HepG2 (cell line): Measurements from ENCODE around the gene TDG. TPM values are rescaled to one million over a fixed set of nuclear protein-coding genes. Genes with fewer than 3 reads are reported as not detected.
A peak's percentile ranks its signal among the peaks of the same experiment; 100 is the strongest.

Source experiments
- ARNT ChIP-seq: fragments of 450-650 bp; IDR thresholded peaks from 2 replicates; pipeline ENCODE4 v1.6.1; 2017
- CREM ChIP-seq, 2 experiments: sonication (generic) in 1 of 2; formaldehyde crosslinking in 1 of 2; IDR thresholded peaks; 2 replicates each; pipeline versions ENCODE4 v1.4.0 to v1.6.1; 2016 to 2020; ENCODE audit warnings: antibody characterized with exemption in 1 of 2, mild to moderate bottlenecking in 1 of 2, missing genetic modification reagents in 1 of 2
- EP300 ChIP-seq, 3 experiments: sonication (generic) in 1 of 3; formaldehyde crosslinking in 1 of 3; IDR thresholded peaks; 2 replicates each; pipeline versions ENCODE4 v1.5.1 to v1.6.1; 2011 to 2020; ENCODE audit warnings: low read depth in 2 of 3, low read length in 2 of 3, borderline replicate concordance in 1 of 3, improper control_type of control experiment in 1 of 3, mild to moderate bottlenecking in 1 of 3, missing genetic modification reagents in 1 of 3, moderate library complexity in 1 of 3
- KDM6A ChIP-seq: IDR thresholded peaks from 2 replicates; pipeline ENCODE4 v1.6.1; 2016; ENCODE audit warnings: low read depth
- MAFF ChIP-seq: IDR thresholded peaks from 2 replicates; pipeline ENCODE4 v1.6.1; 2011; ENCODE audit warnings: low read depth, low read length, improper control_type of control experiment
- MZF1 ChIP-seq: sonication (generic); formaldehyde crosslinking; IDR thresholded peaks from 2 replicates; pipeline ENCODE4 v1.8.1; 2023; ENCODE audit warnings: mild to moderate bottlenecking, missing genetic modification reagents, borderline replicate concordance
- PRMT3 ChIP-seq: sonication (generic); formaldehyde crosslinking; IDR thresholded peaks from 2 replicates; pipeline ENCODE4 v1.8.1; 2022; ENCODE audit warnings: low read depth, mild to moderate bottlenecking, moderate library complexity, missing genetic modification reagents, borderline replicate concordance
- PRPF4 ChIP-seq: fragments of 200-400 bp; formaldehyde crosslinking; IDR thresholded peaks from 2 replicates; pipeline ENCODE4 v1.6.1; 2016; ENCODE audit warnings: low read length, low read depth; ENCODE audit not compliant: poor library complexity, severe bottlenecking
- SP5 ChIP-seq: IDR thresholded peaks from 2 replicates; pipeline ENCODE4 v1.6.1; 2016; ENCODE audit warnings: low read depth, borderline replicate concordance
- SRSF9 ChIP-seq: fragments of 200-400 bp; formaldehyde crosslinking; IDR thresholded peaks from 2 replicates; pipeline ENCODE4 v1.6.1; 2018; ENCODE audit warnings: borderline replicate concordance, mild to moderate bottlenecking, low read depth, low read length; ENCODE audit not compliant: insufficient read depth, poor library complexity, severe bottlenecking
- THAP8 ChIP-seq: sonication (generic); formaldehyde crosslinking; IDR thresholded peaks from 2 replicates; pipeline ENCODE4 v1.5.1; 2020; ENCODE audit warnings: missing genetic modification reagents, mild to moderate bottlenecking, borderline replicate concordance
- ZBTB1 ChIP-seq: sonication (generic); formaldehyde crosslinking; IDR thresholded peaks from 2 replicates; pipeline ENCODE4 v1.4.0; 2020; ENCODE audit warnings: missing genetic modification reagents, borderline replicate concordance
- ZBTB43 ChIP-seq: sonication (generic); formaldehyde crosslinking; conservative IDR thresholded peaks from 2 replicates; pipeline ENCODE4 v1.4.0; 2020; ENCODE audit warnings: missing genetic modification reagents
- ZNF432 ChIP-seq: sonication (generic); formaldehyde crosslinking; IDR thresholded peaks from 2 replicates; pipeline ENCODE4 v1.5.0; 2020; ENCODE audit warnings: missing genetic modification reagents, mild to moderate bottlenecking, borderline replicate concordance
- ZNF460 ChIP-seq: sonication (generic); formaldehyde crosslinking; IDR thresholded peaks from 2 replicates; pipeline ENCODE4 v1.5.1; 2020; ENCODE audit warnings: missing genetic modification reagents, mild to moderate bottlenecking, borderline replicate concordance
- ZNF569 ChIP-seq: sonication (generic); formaldehyde crosslinking; IDR thresholded peaks from 2 replicates; pipeline ENCODE4 v1.5.0; 2020; ENCODE audit warnings: mild to moderate bottlenecking, missing genetic modification reagents, moderate library complexity, borderline replicate concordance
- polyA plus RNA-seq, 8 experiments: library from polyadenylated mRNA; depleted of rRNA in 3 of 8; stranded (reverse) in 7 of 8; unstranded in 1 of 8; fragments of >200 nt; fragmentation: Illumina TruSeq in 4 of 8; extraction: Trizol in 4 of 8; gene quantifications; 2 replicates each; pipeline versions ENCODE4 v1.2.1 to v1.2.3, GENCODE V29; 2011 to 2016; ENCODE audit warnings: low read depth in 4 of 8, missing spikeins in 1 of 8, mixed read lengths in 1 of 8; ENCODE audit not compliant: insufficient read depth in 1 of 8
- total RNA-seq, 5 experiments: library from RNA; depleted of rRNA; stranded (reverse); fragments of >200 nt; fragmentation: Illumina TruSeq; extraction: Trizol; gene quantifications; 2 replicates each; pipeline ENCODE4 v1.2.3, GENCODE V29; 2016; ENCODE audit warnings: low read depth in 1 of 5
- TF ChIP-seq, protein P1 (sequence below): sonication (generic); formaldehyde crosslinking; IDR thresholded peaks from 2 replicates; pipeline ENCODE4 v1.8.0; 2022; ENCODE audit warnings: mild to moderate bottlenecking, missing genetic modification reagents, moderate library complexity
- TF ChIP-seq, protein P2 (sequence below): sonication (generic); formaldehyde crosslinking; IDR thresholded peaks from 2 replicates; pipeline ENCODE4 v1.4.0; 2020; ENCODE audit warnings: missing genetic modification reagents, borderline replicate concordance
- TF ChIP-seq, protein P3 (sequence below): sonication (generic); formaldehyde crosslinking; IDR thresholded peaks from 2 replicates; pipeline ENCODE4 v1.5.1; 2020; ENCODE audit warnings: missing genetic modification reagents, mild to moderate bottlenecking, borderline replicate concordance

TDG gene
- total and polyA plus RNA-seq, 2 of the 13 experiments (the other 11 are each of a cell fraction or from before 2014, with no cell fraction given): 14.2 to 19.5 TPM

DNA sequence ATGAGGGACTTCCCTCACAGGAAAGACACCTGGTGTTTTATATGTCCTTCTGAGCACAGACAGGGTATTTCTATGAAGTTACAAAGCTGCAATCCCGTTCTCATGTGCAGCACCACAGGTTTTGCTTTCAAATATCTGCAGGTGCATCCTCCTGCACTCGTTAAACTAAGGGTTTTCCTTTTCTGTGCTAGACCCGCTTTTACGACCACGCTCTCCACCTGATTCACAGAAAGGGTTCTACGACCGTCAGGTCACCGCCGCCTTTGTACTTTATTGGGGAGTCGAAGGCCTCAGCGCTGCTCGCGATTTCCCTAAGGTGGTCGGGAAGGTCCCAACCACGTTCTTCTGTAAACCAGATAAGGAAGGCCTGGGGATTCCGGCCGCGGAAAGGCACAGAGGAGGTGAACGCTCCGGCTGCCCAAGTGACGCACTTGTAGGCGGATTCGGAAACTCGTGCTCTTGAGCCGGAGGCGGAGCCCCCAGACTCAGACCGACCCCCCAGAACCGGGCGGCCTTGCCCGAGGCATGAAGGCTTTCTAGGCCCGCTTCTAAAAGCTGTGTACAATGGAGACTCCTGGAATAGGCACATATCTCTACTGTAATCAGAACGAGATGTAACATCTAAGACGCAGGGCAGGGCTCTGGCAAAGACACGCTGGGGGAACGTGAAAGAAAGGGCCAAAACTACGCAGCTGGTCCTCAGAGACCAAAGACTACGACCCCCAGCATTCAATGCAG is 36.5 kb upstream of the TDG start (continued):
- TF ChIP-seq PRMT3 (CRISPR knock-in tag): no peak
- TF ChIP-seq ZNF432 (CRISPR knock-in tag): no peak
- TF ChIP-seq ARNT: no peak
- TF ChIP-seq ZNF460 (CRISPR knock-in tag): no peak
- TF ChIP-seq SRSF9: no peak
- no peak for TF ChIP-seq ZBTB43
- TF ChIP-seq, protein P1, sequence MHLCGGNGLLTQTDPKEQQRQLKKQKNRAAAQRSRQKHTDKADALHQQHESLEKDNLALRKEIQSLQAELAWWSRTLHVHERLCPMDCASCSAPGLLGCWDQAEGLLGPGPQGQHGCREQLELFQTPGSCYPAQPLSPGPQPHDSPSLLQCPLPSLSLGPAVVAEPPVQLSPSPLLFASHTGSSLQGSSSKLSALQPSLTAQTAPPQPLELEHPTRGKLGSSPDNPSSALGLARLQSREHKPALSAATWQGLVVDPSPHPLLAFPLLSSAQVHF (CRISPR knock-in tag): peak; percentile 0; the same call in 1 of the 2 replicates
- TF ChIP-seq THAP8 (CRISPR knock-in tag): no peak
- no peak for TF ChIP-seq ZNF569
- TF ChIP-seq, protein P2, sequence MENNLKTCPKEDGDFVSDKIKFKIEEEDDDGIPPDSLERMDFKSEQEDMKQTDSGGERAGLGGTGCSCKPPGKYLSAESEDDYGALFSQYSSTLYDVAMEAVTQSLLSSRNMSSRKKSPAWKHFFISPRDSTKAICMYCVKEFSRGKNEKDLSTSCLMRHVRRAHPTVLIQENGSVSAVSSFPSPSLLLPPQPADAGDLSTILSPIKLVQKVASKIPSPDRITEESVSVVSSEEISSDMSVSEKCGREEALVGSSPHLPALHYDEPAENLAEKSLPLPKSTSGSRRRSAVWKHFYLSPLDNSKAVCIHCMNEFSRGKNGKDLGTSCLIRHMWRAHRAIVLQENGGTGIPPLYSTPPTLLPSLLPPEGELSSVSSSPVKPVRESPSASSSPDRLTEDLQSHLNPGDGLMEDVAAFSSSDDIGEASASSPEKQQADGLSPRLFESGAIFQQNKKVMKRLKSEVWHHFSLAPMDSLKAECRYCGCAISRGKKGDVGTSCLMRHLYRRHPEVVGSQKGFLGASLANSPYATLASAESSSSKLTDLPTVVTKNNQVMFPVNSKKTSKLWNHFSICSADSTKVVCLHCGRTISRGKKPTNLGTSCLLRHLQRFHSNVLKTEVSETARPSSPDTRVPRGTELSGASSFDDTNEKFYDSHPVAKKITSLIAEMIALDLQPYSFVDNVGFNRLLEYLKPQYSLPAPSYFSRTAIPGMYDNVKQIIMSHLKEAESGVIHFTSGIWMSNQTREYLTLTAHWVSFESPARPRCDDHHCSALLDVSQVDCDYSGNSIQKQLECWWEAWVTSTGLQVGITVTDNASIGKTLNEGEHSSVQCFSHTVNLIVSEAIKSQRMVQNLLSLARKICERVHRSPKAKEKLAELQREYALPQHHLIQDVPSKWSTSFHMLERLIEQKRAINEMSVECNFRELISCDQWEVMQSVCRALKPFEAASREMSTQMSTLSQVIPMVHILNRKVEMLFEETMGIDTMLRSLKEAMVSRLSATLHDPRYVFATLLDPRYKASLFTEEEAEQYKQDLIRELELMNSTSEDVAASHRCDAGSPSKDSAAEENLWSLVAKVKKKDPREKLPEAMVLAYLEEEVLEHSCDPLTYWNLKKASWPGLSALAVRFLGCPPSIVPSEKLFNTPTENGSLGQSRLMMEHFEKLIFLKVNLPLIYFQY (CRISPR knock-in tag): no peak
- TF ChIP-seq PRPF4: no peak
- TF ChIP-seq SP5 (CRISPR knock-in tag): no peak
- no peak for TF ChIP-seq KDM6A (CRISPR knock-in tag)
- TF ChIP-seq EP300 (IDR thresholded peaks at IDR 0.05; ENCODE audit: low read depth in 2 of 2, low read length in 2 of 2): no peak
- TF ChIP-seq EP300 (CRISPR knock-in tag; IDR thresholded peaks at IDR 0.05; ENCODE audit: borderline replicate concordance): no peak
- TF ChIP-seq MZF1 (CRISPR knock-in tag): no peak
- TF ChIP-seq MAFF: no peak
- TF ChIP-seq, protein P3, sequence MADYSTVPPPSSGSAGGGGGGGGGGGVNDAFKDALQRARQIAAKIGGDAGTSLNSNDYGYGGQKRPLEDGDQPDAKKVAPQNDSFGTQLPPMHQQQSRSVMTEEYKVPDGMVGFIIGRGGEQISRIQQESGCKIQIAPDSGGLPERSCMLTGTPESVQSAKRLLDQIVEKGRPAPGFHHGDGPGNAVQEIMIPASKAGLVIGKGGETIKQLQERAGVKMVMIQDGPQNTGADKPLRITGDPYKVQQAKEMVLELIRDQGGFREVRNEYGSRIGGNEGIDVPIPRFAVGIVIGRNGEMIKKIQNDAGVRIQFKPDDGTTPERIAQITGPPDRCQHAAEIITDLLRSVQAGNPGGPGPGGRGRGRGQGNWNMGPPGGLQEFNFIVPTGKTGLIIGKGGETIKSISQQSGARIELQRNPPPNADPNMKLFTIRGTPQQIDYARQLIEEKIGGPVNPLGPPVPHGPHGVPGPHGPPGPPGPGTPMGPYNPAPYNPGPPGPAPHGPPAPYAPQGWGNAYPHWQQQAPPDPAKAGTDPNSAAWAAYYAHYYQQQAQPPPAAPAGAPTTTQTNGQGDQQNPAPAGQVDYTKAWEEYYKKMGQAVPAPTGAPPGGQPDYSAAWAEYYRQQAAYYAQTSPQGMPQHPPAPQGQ (CRISPR knock-in tag): no peak
- no peak for TF ChIP-seq ZBTB1 (CRISPR knock-in tag)
- TF ChIP-seq CREM (IDR thresholded peaks at IDR 0.05): peak; percentile 94; the same call in 1 of the 2 replicates
- no peak for TF ChIP-seq CREM (CRISPR knock-in tag; IDR thresholded peaks at IDR 0.05)
